Epithelial cell of prostate (primary cell): ENCODE results near the gene ZNF587.
"Not testable (repeated sequence)": the region's sequence is repeated elsewhere in the genome, so short reads cannot be mapped to it uniquely, and the experiment has no call there.

ENCODE experiments used
- DNase-seq: peaks from one replicate; pipeline ENCODE4 v3.0.0-alpha.2; 2011; ENCODE audit warnings: low read depth, low spot score
- H3K27ac ChIP-seq: fragments of 450-650 bp; 2 replicates; pipeline ENCODE4 v1.5.1; 2017; ENCODE audit warnings: mild to moderate bottlenecking

The ZNF587 gene

GRCh38 chr19:57873883-57874799 is 24.5 kb downstream of the ZNF587 start:
- not testable (repeated sequence) for H3K27ac ChIP-seq, DNase-seq

GRCh38 chr19:57886046-57886445 is 36.4 kb downstream of the ZNF587 start:
- H3K27ac ChIP-seq = no peak overlapping the region
- DNase-seq = no peak

DNA sequence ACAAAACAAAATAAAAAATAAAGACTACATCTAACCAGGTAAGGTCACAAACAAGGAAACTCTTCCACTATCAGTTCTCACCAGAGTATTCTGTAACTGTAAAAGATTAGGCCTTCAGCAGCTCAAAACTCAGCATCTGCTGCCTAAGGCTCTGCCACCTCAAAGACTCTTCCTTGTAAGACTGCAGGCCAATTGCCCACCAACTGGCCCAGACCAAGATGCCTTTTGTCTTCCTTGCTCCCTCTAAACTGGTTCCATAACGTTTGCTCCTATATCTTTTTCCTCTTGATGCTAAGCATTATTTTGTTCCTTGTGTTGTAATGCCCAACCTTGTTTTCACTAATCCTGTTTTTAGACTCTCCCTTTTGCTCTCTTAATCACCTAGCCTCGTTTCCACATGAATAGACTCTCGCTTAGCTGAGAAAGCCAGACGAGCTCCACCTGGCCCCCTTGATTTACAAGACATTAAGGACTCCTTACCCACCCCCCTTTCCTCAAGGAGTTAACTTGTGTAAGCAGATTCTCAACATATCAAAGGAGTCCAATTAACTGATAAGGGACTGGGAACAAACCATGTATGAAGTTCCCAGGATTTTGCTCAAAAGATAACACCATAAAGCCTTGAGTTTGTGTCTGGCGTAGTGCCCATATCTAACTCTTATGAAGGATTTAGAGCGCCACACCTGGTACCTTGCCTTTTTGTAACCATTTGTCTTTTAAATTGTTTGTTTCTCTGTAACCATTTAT is 37.7 kb downstream of the ZNF587 start:
- peak overlapping the region; percentile 46 for H3K27ac ChIP-seq
- DNase-seq = no peak

GRCh38 chr19:57888107-57888559 is 38.5 kb downstream of the ZNF587 start:
- DNase-seq = no peak
- peak overlapping the region; percentile 46 for H3K27ac ChIP-seq

DNA sequence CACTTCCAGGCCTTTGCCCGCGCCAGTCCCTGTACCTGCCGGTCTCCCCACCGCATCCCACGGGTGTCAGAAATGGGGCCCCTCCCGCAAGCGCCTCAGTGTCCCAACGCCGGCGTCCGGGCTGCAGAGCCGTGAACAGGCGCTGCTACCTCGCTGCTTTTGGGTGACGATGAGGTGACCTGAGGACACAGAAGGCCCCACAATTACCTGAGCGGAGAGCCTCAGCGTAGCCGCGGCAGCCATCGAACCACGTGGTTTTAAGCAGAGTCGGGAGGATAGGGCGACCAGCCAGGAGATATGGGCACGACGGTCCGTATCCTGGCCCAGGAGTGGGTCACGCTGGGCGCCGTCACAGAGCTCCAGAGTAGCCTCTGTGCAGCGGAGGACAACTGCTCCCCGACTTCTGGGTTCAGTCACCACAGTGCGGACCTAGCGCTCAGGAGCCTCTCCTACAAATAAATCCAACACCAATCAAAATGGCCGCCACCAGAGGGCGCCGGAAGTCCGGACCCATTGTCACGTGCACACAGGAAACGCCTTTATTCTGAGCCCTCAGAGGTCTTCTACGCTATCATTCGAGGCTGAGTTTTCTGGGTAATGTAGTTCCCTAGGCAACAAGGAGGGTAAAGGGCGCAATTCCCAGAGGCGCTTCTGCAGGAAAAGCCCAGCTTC is 39.0 kb downstream of the ZNF587 start, which contains the start of gene ZNF814:
Gene ZNF814, minus strand, starts transcription at position 478 of the 672 bp plus-strand sequence. Its CDS starts 235 bp downstream, at position 243.
- H3K27ac ChIP-seq = peak within 1 kb of the TSS; percentile 46
- no peak for DNase-seq

DNA sequence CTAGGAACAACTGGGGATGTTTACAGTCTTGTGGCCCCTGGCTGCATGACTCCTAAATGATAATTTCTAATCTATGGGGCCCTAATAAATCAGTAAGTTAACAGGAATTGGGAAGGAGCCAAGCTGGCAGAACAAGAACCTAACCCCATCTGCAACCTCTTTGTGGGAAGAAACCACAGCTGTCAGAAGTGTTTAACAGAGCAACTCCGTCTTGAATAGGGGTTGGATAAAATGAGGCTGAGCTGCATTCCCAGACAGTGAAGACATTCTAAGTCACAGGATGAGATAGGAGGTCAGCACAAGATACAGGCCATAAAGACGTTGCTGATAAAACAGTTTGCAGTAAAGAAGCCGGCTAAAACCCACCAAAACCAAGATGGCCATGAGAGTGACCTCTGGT is 41.0 kb downstream of the ZNF587 start:
- peak; percentile 66 for DNase-seq
- H3K27ac ChIP-seq = peak overlapping the region; percentile 15

GRCh38 chr19:57900311-57900710 is 50.7 kb downstream of the ZNF587 start:
- DNase-seq = no peak
- no peak overlapping the region for H3K27ac ChIP-seq

GRCh38 chr19:57903618-57904184 is 54.0 kb downstream of the ZNF587 start:
- H3K27ac ChIP-seq = no peak overlapping the region
- no peak for DNase-seq

DNA sequence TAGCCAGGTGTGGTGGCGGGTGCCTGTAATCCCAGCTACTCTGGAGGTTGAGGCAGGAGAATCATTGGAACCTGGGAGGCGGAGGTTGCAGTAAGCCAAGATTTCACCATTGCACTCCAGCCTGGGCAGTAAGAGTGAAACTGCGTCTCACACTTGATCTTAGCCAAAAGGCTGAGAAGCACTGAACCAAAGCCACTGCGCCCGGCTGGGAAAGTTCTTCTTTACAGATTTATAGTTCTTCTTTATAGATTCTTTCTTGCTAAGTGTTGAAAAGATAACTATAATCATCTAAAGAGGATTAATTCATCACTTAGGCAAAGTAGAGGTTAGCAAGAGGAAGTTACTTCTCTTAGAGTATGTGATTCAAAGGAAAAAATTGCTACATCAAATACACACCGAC is 55.6 kb downstream of the ZNF587 start:
- H3K27ac ChIP-seq = no peak overlapping the region
- DNase-seq = no peak

DNA sequence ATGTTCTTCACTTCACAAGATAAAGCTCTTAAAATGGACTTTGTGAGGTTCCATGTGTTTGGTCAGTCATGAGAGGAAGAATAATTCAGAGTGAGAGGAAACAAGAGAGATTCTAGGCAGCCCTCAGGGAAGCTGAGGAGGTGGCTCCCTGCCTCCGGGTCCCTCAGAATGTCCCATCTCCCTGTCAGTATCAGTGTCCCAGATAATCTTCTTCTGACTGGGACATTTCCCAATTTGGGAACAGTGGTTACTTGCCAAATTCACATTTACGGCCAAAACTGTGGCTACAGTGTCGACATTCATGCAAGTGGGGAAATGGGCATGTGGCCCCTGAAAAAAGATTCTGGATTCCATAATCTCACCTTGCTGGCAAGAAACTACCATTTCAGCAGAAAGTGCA is 57.7 kb downstream of the ZNF587 start:
- H3K27ac ChIP-seq = no peak overlapping the region
- no peak for DNase-seq

DNA sequence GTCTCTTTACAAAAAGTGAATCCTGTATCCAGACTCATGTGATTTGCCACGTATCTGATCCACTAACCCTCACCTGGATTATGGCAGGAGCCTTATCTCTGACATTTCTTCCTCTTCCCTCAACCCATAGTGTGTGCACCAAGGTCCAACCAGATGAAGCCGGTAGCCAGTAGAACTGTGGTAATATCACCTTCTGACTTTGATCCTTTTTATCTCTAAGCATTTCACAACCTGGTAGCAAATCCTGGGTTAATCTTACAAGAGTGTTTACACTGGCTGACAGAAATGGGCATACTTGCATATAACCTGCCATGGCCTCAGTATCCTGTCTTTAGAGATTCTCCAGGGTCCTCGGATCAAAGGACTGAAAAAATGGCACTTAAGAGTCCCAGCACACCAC is 64.9 kb downstream of the ZNF587 start:
- no peak for DNase-seq
- no peak overlapping the region for H3K27ac ChIP-seq
